Measurements from ENCODE around the gene GDAP2.
"Not testable (repeated sequence)": the region's sequence is repeated elsewhere in the genome, so short reads cannot be mapped to it uniquely, and the experiment has no call there.

The GDAP2 gene

GRCh38 chr1:117929343-117930172, at the start of gene GDAP2, which contains the start of gene WDR3:
Gene GDAP2, minus strand, starts transcription at chr1:117929621. Its CDS starts 9,264 bp downstream, at chr1:117920357.
Gene WDR3, plus strand, starts transcription at chr1:117929739. Its CDS starts 3,581 bp downstream, at chr1:117933320.
- no peak for FAIRE-seq
- peak; percentile 75 for DNase-seq (ENCODE audit: insufficient read length, low spot score)

GRCh38 chr1:117976381-117976780, 47.0 kb upstream of the GDAP2 start:
- no peak for DNase-seq (ENCODE audit: insufficient read length, low spot score)

GRCh38 chr1:117971777-117972176, 42.4 kb upstream of the GDAP2 start:
- no peak for DNase-seq (ENCODE audit: insufficient read length, low spot score)
- FAIRE-seq = no peak

More at GRCh38 chr1:117976381-117976780, 47.0 kb upstream of the GDAP2 start:
- FAIRE-seq = no peak

- DNase-seq (ENCODE audit: insufficient read length, low spot score) = no peak
- no peak for FAIRE-seq
These were observed 40.8 kb upstream of the GDAP2 start for GRCh38 chr1:117970252-117970651.

GRCh38 chr1:117967881-117968280, 38.5 kb upstream of the GDAP2 start:
- FAIRE-seq (no peak), DNase-seq (ENCODE audit: insufficient read length, low spot score) (no peak)

GRCh38 chr1:117967477-117967876, 38.1 kb upstream of the GDAP2 start:
- no peak for FAIRE-seq
- DNase-seq (ENCODE audit: insufficient read length, low spot score) = peak; percentile 2

GRCh38 chr1:117964290-117965038, 35.0 kb upstream of the GDAP2 start:
- DNase-seq (ENCODE audit: insufficient read length, low spot score) = no peak
- no peak for FAIRE-seq

GRCh38 chr1:117959364-117959763, 29.9 kb upstream of the GDAP2 start:
- no peak for DNase-seq (ENCODE audit: insufficient read length, low spot score)
- FAIRE-seq = no peak

- no peak for DNase-seq (ENCODE audit: insufficient read length, low spot score)
- no peak for FAIRE-seq
These were observed 23.0 kb upstream of the GDAP2 start for GRCh38 chr1:117952386-117952785.

GRCh38 chr1:117942293-117942692, 12.9 kb upstream of the GDAP2 start:
- FAIRE-seq (no peak), DNase-seq (ENCODE audit: insufficient read length, low spot score) (no peak)

GRCh38 chr1:117933769-117934168, 4.3 kb upstream of the GDAP2 start:
- FAIRE-seq (no peak), DNase-seq (ENCODE audit: insufficient read length, low spot score) (no peak)

- FAIRE-seq = no peak
- no peak for DNase-seq (ENCODE audit: insufficient read length, low spot score)
These were observed 3.2 kb upstream of the GDAP2 start for GRCh38 chr1:117932576-117932975.

GRCh38 chr1:117930484-117930883, 1.1 kb upstream of the GDAP2 start:
- DNase-seq (ENCODE audit: insufficient read length, low spot score) (no peak), FAIRE-seq (no peak)

- FAIRE-seq = no peak
These were observed 689 bp upstream of the GDAP2 start for GRCh38 chr1:117930173-117930447.

GRCh38 chr1:117928881-117929342, 509 bp downstream of the GDAP2 start:
- no peak for FAIRE-seq
- DNase-seq (ENCODE audit: insufficient read length, low spot score) = peak; percentile 9

More at GRCh38 chr1:117930173-117930447, 689 bp upstream of the GDAP2 start:
- no peak for DNase-seq (ENCODE audit: insufficient read length, low spot score)

GRCh38 chr1:117925981-117926380, 3.4 kb downstream of the GDAP2 start:
- DNase-seq (ENCODE audit: insufficient read length, low spot score) = no peak
- FAIRE-seq = no peak

GRCh38 chr1:117922717-117923116, 6.7 kb downstream of the GDAP2 start:
- not testable (repeated sequence) for FAIRE-seq; DNase-seq (ENCODE audit: insufficient read length, low spot score)

- DNase-seq (ENCODE audit: insufficient read length, low spot score) = no peak
- FAIRE-seq = no peak
These were observed 7.4 kb downstream of the GDAP2 start for GRCh38 chr1:117921991-117922390.

- no peak for FAIRE-seq
- no peak for DNase-seq (ENCODE audit: insufficient read length, low spot score)
These were observed 10.0 kb downstream of the GDAP2 start for GRCh38 chr1:117919376-117919775.

- no peak for FAIRE-seq
These were observed 18.4 kb downstream of the GDAP2 start for GRCh38 chr1:117911051-117911450.

GRCh38 chr1:117905019-117905418, 24.4 kb downstream of the GDAP2 start:
- FAIRE-seq (no peak), DNase-seq (ENCODE audit: insufficient read length, low spot score) (no peak)

More at GRCh38 chr1:117911051-117911450, 18.4 kb downstream of the GDAP2 start:
- DNase-seq (ENCODE audit: insufficient read length, low spot score) = no peak

- FAIRE-seq (no peak), DNase-seq (ENCODE audit: insufficient read length, low spot score) (no peak)
These were observed 24.9 kb downstream of the GDAP2 start for GRCh38 chr1:117904485-117904884.
